H9 (cell line): Measurements from ENCODE around the gene ASCC1. TPM values are rescaled to one million over a fixed set of nuclear protein-coding genes. Genes with fewer than 3 reads are reported as not detected.
A peak's percentile ranks its signal among the peaks of the same experiment; 100 is the strongest.

Experiments used
- DNase-seq: peaks from one replicate; pipeline ENCODE4 v3.0.0-alpha.2; 2017
- H2AFZ ChIP-seq: one replicate; pipeline ENCODE4 v1.6.1; 2013; ENCODE audit warnings: mild to moderate bottlenecking, low read length, control low read depth, moderate library complexity
- H2AK5ac ChIP-seq: 2 replicates; pipeline ENCODE4 v1.6.1; 2013; ENCODE audit warnings: low read length, control low read depth, mixed read lengths; ENCODE audit not compliant: insufficient read length
- H2BK120ac ChIP-seq: one replicate; pipeline ENCODE4 v1.6.1; 2013; ENCODE audit warnings: low read depth, mild to moderate bottlenecking, low read length, control low read depth, inconsistent platforms; ENCODE audit not compliant: poor library complexity, severe bottlenecking
- H2BK12ac ChIP-seq: 2 replicates; pipeline ENCODE4 v1.6.1; 2013; ENCODE audit warnings: low read length, control low read depth, mixed read lengths, low read depth; ENCODE audit not compliant: insufficient read length
- H2BK15ac ChIP-seq: 2 replicates; pipeline ENCODE4 v1.6.1; 2013; ENCODE audit warnings: low read depth, low read length, control low read depth
- H2BK20ac ChIP-seq: one replicate; pipeline ENCODE4 v1.6.1; 2013; ENCODE audit warnings: low read depth, mild to moderate bottlenecking, low read length, control low read depth, inconsistent platforms; ENCODE audit not compliant: poor library complexity, severe bottlenecking
- H2BK5ac ChIP-seq: 2 replicates; pipeline ENCODE4 v1.6.1; 2013; ENCODE audit warnings: low read length, control low read depth, mixed read lengths; ENCODE audit not compliant: insufficient read length
- H3K14ac ChIP-seq: 2 replicates; pipeline ENCODE4 v1.6.1; 2013; ENCODE audit warnings: low read length, control low read depth; ENCODE audit not compliant: insufficient read depth
- H3K18ac ChIP-seq: 2 replicates; pipeline ENCODE4 v1.6.1; 2013; ENCODE audit warnings: low read depth, mild to moderate bottlenecking, mixed read lengths, low read length, control low read depth; ENCODE audit not compliant: insufficient read length
- H3K23ac ChIP-seq: 2 replicates; pipeline ENCODE4 v1.6.1; 2013; ENCODE audit warnings: low read length, control low read depth, mixed read lengths, low read depth; ENCODE audit not compliant: insufficient read length
- H3K23me2 ChIP-seq: 2 replicates; pipeline ENCODE4 v1.6.1; 2013; ENCODE audit warnings: low read depth, mild to moderate bottlenecking, mixed read lengths, low read length, control low read depth; ENCODE audit not compliant: insufficient read length, poor library complexity, severe bottlenecking
- H3K27ac ChIP-seq: 2 replicates; pipeline ENCODE4 v1.5.1; 2013; ENCODE audit warnings: low read length, control low read depth, mixed read lengths, low read depth; ENCODE audit not compliant: insufficient read length
- H3K27me3 ChIP-seq: 2 replicates; pipeline ENCODE4 v1.6.1; 2013; ENCODE audit warnings: low read length, control low read depth, inconsistent platforms; ENCODE audit not compliant: insufficient read depth
- H3K4ac ChIP-seq: 2 replicates; pipeline ENCODE4 v1.6.1; 2013; ENCODE audit warnings: low read depth, mild to moderate bottlenecking, control low read depth, inconsistent platforms, low read length, moderate library complexity
- H3K4me1 ChIP-seq: 2 replicates; pipeline ENCODE4 v1.6.1; 2013; ENCODE audit warnings: low read length, control low read depth, inconsistent platforms; ENCODE audit not compliant: insufficient read depth
- H3K4me2 ChIP-seq: 2 replicates; pipeline ENCODE4 v1.6.1; 2013; ENCODE audit warnings: low read length, control low read depth, mixed read lengths; ENCODE audit not compliant: insufficient read length, insufficient read depth
- H3K56ac ChIP-seq: 2 replicates; pipeline ENCODE4 v1.6.1; 2013; ENCODE audit warnings: low read depth, mild to moderate bottlenecking, mixed read lengths, low read length, control low read depth; ENCODE audit not compliant: insufficient read length
- H3K79me1 ChIP-seq: 2 replicates; pipeline ENCODE4 v1.6.1; 2013; ENCODE audit warnings: low read depth, mild to moderate bottlenecking, moderate library complexity, low read length, control low read depth, inconsistent platforms; ENCODE audit not compliant: insufficient read depth, poor library complexity, severe bottlenecking
- H3K79me2 ChIP-seq: 2 replicates; pipeline ENCODE4 v1.6.1; 2013; ENCODE audit warnings: low read length, control low read depth, inconsistent platforms; ENCODE audit not compliant: insufficient read depth
- H3K9ac ChIP-seq: 2 replicates; pipeline ENCODE4 v1.6.1; 2013; ENCODE audit warnings: low read length, control low read depth, mixed read lengths; ENCODE audit not compliant: insufficient read length; ENCODE audit errors: extremely low read depth
- H3K9me3 ChIP-seq: one replicate; pipeline ENCODE4 v1.6.1; 2013; ENCODE audit warnings: low read depth, low read length, inconsistent platforms; ENCODE audit not compliant: control insufficient read depth
- H3T11ph ChIP-seq: one replicate; pipeline ENCODE4 v1.6.1; 2013; ENCODE audit warnings: mild to moderate bottlenecking, low read length, control low read depth, inconsistent platforms
- H4K20me1 ChIP-seq: one replicate; pipeline ENCODE4 v1.6.1; 2013; ENCODE audit not compliant: control insufficient read depth, insufficient read length, insufficient read depth
- H4K5ac ChIP-seq: 2 replicates; pipeline ENCODE4 v1.6.1; 2013; ENCODE audit warnings: low read depth, mild to moderate bottlenecking, mixed read lengths, low read length, control low read depth; ENCODE audit not compliant: insufficient read length
- H4K8ac ChIP-seq: replicated peaks from 2 replicates; pipeline ENCODE4 v1.6.1; 2013; ENCODE audit warnings: low read length, control low read depth, mixed read lengths, low read depth; ENCODE audit not compliant: insufficient read length
- H4K91ac ChIP-seq: 2 replicates; pipeline ENCODE4 v1.6.1; 2013; ENCODE audit warnings: low read depth, mild to moderate bottlenecking, moderate library complexity, mixed read lengths, low read length, control low read depth; ENCODE audit not compliant: insufficient read length
- H3K27ac Mint-ChIP-seq, 3 experiments: 2 replicates in 2 of 3; 3 replicates in 1 of 3; pipeline ENCODE4 v1.8.0; 2020 to 2021; ENCODE audit warnings: mixed read lengths in 3 of 3, mild to moderate bottlenecking in 1 of 3, moderate library complexity in 1 of 3
- H3K27me3 Mint-ChIP-seq: 2 replicates; pipeline ENCODE4 v1.8.0; 2021; ENCODE audit warnings: low read depth, mild to moderate bottlenecking, moderate library complexity, mixed read lengths
- H3K36me3 Mint-ChIP-seq, 3 experiments: 2 replicates in 2 of 3; 3 replicates in 1 of 3; pipeline ENCODE4 v1.8.0; 2020 to 2021; ENCODE audit warnings: low read depth in 3 of 3, mixed read lengths in 3 of 3; ENCODE audit not compliant: insufficient read depth in 1 of 3
- H3K4me1 Mint-ChIP-seq, 2 experiments: 2 replicates each; pipeline ENCODE4 v1.8.0; 2020; ENCODE audit warnings: mixed read lengths in 2 of 2
- H3K4me3 Mint-ChIP-seq, 2 experiments: 2 replicates in 1 of 2; 3 replicates in 1 of 2; pipeline ENCODE4 v1.8.0; 2020 to 2021; ENCODE audit warnings: mild to moderate bottlenecking in 2 of 2, mixed read lengths in 2 of 2, moderate library complexity in 1 of 2
- H3K9me3 Mint-ChIP-seq, 2 experiments: 2 replicates in 1 of 2; 3 replicates in 1 of 2; pipeline ENCODE4 v1.8.0; 2020; ENCODE audit warnings: mild to moderate bottlenecking in 2 of 2, mixed read lengths in 2 of 2, moderate library complexity in 1 of 2
- CTCF ChIP-seq: fragments of 200-600 bp; sonication (generic); conservative IDR thresholded peaks from 3 replicates; pipeline ENCODE4 v1.8.0; 2021; ENCODE audit warnings: antibody characterized with exemption, mild to moderate bottlenecking
- WGBS: extraction: QIAGEN DNeasy Blood & Tissue Kit; methylation state at CpG from one replicate; pipeline ENCODE4 v1.1.7; 2013; ENCODE audit warnings: missing lambda C conversion rate, low lambda C conversion rate, mixed read lengths; ENCODE audit not compliant: insufficient read length; ENCODE audit errors: extremely low coverage; 5-methylcytosine and 5-hydroxymethylcytosine counted together
- total RNA-seq: library from RNA; stranded (reverse); gene quantifications from 2 replicates; pipeline ENCODE4 v1.2.1, GENCODE V29; 2021

ASCC1 gene
- total RNA-seq, 1 experiment from 2014 or later: 41.2 TPM

- H3K4ac ChIP-seq: no peak overlapping the region
- no peak for DNase-seq
- H2AFZ ChIP-seq: no peak overlapping the region
- no peak overlapping the region for H2BK120ac ChIP-seq
- no peak overlapping the region for H2BK5ac ChIP-seq
- Mint-ChIP-seq H3K4me3 (0 out of 5 replicates have a peak overlapping the region, but pooled peaks of 1 of the 2 experiments have one; percentile 1), H3K4me1 (peaks cover 19 to 31% of the 10 kb centered on the region in 2 experiments), H3K27ac (peak overlapping the region in 1 of 3 experiments; percentile 6; a peak in 1 of 7 replicates), H3K36me3 (no peaks in the 10 kb centered on the region), H3K9me3 (no peaks in the 10 kb centered on the region), H3K27me3 (peaks cover 5% of the 10 kb centered on the region)
- no peaks in the 10 kb centered on the region for H3K79me1 ChIP-seq
- no peak overlapping the region for H3K23ac ChIP-seq
- no peak overlapping the region for H4K5ac ChIP-seq
- no peak overlapping the region for H3K4me2 ChIP-seq
- H2AK5ac ChIP-seq: no peak overlapping the region
- H3T11ph ChIP-seq: no peak overlapping the region
- no peaks in the 10 kb centered on the region for H3K27me3 ChIP-seq
- no peak overlapping the region for H2BK15ac ChIP-seq
- H3K14ac ChIP-seq: no peak overlapping the region; the same call in 1 of the 2 replicates
- H4K20me1 ChIP-seq: no peaks in the 10 kb centered on the region
- no peaks in the 10 kb centered on the region for H3K9me3 ChIP-seq
- no peak overlapping the region for H3K9ac ChIP-seq
- H3K23me2 ChIP-seq: no peaks in the 10 kb centered on the region
- no peak overlapping the region for H2BK12ac ChIP-seq
- H3K4me1 ChIP-seq: no peaks in the 10 kb centered on the region
- H3K79me2 ChIP-seq: no peaks in the 10 kb centered on the region
- H3K56ac ChIP-seq: no peak overlapping the region
- WGBS: no CpG with 5 or more reads among the region's 19 CpGs
- H2BK20ac ChIP-seq: no peak overlapping the region
- no peak overlapping the region for H3K27ac ChIP-seq
- no peak overlapping the region for H3K18ac ChIP-seq
- no peak overlapping the region for H4K8ac ChIP-seq
- no peak for TF ChIP-seq CTCF
- H4K91ac ChIP-seq: no peak overlapping the region
These were observed 155.9 kb downstream of the ASCC1 start for GRCh38 chr10:72059843-72060822.
